ENCODE measurements around the gene PADI6.
A peak's percentile ranks its signal among the peaks of the same experiment; 100 is the strongest.

The PADI6 gene

DNA sequence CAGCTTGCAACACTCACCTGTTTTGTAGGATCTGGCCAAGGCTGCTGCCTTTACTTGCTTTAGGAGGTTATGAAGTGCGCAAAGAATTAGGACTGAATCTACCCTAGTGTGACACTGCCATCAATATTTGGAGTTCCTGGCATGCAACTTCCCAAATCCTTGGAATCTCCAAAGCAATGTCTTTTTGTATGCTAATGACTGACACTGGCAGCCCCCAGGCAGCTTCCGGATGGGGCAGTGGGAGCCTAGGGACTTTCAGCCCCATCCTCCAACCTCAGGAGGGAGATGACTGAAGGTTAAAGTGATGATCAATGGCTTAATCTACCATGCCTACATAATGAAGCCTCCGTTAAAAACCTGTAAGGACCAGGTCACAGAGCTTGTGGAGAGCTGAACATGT is 62.0 kb downstream of the PADI6 start:
- H3K4me3 ChIP-seq (ENCODE audit: low read depth, low read length): peak overlapping the region; percentile 8
- TF ChIP-seq, protein P1, sequence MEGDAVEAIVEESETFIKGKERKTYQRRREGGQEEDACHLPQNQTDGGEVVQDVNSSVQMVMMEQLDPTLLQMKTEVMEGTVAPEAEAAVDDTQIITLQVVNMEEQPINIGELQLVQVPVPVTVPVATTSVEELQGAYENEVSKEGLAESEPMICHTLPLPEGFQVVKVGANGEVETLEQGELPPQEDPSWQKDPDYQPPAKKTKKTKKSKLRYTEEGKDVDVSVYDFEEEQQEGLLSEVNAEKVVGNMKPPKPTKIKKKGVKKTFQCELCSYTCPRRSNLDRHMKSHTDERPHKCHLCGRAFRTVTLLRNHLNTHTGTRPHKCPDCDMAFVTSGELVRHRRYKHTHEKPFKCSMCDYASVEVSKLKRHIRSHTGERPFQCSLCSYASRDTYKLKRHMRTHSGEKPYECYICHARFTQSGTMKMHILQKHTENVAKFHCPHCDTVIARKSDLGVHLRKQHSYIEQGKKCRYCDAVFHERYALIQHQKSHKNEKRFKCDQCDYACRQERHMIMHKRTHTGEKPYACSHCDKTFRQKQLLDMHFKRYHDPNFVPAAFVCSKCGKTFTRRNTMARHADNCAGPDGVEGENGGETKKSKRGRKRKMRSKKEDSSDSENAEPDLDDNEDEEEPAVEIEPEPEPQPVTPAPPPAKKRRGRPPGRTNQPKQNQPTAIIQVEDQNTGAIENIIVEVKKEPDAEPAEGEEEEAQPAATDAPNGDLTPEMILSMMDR (IDR thresholded peaks at IDR 0.05; ENCODE audit: low read depth, low read length, missing control alignments): no peak
- DNase-seq (ENCODE audit: low read depth): no peak

DNA sequence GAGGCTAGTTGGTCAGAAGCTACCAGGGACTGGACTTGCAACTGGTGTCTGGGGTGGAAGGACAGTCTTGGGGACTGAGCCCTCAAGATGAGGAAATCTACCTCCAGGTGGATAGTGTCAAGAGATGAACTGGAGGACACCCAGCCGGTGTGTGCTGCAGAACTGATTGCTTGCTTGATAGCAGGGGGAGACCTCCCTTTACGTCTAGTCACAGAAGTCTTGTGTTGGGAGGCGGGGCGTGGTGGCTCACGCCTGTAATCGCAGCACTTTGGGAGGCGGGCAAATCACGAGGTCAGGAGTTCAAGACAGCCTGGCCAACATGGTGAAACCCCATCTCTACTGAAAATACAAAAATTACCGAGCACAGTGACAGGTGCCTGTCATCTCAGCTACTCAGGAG is 62.6 kb downstream of the PADI6 start:
- no peak overlapping the region; the same call in 1 of the 2 replicates for H3K4me3 ChIP-seq (ENCODE audit: low read depth, low read length)
- TF ChIP-seq, protein P1 (IDR thresholded peaks at IDR 0.05; ENCODE audit: low read depth, low read length, missing control alignments): no peak
- DNase-seq (ENCODE audit: low read depth): no peak

DNA sequence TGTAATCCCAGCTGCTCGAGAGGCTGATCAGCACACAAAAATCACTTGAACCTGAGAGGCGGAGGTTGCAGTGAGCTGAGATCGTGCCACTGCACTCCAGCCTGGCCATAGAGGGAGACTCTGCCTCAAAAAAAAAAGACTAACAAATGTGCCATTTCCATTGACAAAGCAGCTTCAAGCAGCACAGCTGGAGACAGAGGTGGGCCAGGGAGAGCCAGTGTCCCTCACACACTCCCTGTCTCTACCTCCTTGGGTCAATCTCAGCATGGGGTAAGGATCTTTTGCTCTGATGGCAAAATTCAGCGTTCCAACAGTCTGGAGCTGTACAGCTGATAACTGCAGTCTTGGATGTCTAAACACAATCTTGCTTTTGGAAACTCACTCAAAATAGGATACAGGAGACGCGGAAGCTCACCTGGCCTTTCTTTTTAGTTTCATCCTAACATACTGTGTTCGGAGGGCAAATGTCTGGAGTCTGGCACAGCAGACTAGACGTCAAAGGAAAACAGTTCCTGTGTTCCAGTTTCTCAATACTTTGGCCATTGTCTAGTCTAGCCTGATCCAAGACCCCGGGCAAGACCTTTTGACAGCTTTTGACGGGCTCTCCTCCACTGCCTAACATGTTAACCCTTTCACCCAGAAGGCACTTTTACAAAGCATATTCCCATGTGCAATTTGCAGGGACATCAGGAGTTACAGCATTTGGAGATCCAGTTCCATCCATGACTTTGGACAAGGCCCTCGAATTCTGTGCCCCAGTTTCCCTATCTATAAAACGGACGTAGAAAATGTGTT is 64.6 kb downstream of the PADI6 start:
- TF ChIP-seq, protein P1 (IDR thresholded peaks at IDR 0.05; ENCODE audit: low read depth, low read length, missing control alignments): no peak
- no peak for DNase-seq (ENCODE audit: low read depth)
- H3K4me3 ChIP-seq (ENCODE audit: low read depth, low read length): peak overlapping the region; percentile 81

DNA sequence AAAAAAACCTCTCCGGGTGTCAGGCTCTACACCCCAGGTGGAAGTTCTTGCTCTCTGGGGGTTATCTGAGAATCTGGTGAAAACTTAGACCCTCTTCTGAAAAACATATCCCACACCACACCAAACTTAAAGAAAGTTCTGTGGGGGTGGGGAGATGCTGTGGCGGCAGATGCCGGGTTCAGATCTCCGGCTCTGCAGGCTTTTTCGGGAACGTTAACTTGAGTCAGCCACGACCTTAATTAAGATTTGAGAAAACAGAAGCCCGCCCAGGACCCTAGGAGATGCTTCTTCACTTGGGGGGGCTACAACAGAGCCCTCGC is 65.2 kb downstream of the PADI6 start:
- TF ChIP-seq, protein P1 (IDR thresholded peaks at IDR 0.05; ENCODE audit: low read depth, low read length, missing control alignments): no peak
- peak overlapping the region; percentile 81 for H3K4me3 ChIP-seq (ENCODE audit: low read depth, low read length)
- DNase-seq (ENCODE audit: low read depth): no peak

DNA sequence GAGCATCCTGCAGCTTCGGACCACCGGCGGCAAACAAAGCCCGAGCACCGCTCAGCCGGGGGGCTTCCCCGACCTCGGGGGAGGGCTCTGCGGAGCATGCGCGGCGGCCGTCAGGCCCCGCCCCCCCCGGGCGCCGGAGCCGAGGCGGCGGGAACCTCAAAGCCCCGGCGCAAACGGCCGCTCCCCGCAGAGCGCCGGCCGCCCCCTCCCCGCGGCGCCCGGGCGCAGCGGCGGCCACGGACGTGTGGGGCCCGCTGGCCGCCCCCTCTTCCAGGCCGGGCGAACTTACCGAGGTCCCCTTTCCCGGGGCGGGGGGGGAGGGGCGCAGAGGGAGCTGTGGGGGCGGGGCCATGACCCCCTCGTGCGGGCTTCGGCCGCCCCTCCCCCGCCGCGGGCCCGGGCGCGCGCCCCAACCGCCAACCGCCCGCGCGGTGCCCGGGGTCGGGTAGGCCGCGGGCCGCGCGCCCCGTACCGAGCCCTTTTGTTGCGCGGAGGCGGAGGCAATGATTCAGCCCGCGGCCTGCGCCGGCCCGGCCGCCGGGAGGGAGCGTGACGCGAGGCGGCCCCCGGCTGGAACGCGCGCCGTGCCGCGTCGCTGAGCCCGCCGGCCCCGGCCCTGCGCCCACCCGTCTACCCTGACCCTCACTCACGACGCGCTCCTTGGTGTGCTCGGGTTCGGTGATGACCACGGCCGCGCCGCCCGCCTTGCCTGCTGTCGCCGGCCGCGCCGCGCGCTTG is 65.8 kb downstream of the PADI6 start:
- DNase-seq (ENCODE audit: low read depth): no peak
- H3K4me3 ChIP-seq (ENCODE audit: low read depth, low read length): peak overlapping the region; percentile 81
- TF ChIP-seq, protein P1 (IDR thresholded peaks at IDR 0.05; ENCODE audit: low read depth, low read length, missing control alignments): no peak

DNA sequence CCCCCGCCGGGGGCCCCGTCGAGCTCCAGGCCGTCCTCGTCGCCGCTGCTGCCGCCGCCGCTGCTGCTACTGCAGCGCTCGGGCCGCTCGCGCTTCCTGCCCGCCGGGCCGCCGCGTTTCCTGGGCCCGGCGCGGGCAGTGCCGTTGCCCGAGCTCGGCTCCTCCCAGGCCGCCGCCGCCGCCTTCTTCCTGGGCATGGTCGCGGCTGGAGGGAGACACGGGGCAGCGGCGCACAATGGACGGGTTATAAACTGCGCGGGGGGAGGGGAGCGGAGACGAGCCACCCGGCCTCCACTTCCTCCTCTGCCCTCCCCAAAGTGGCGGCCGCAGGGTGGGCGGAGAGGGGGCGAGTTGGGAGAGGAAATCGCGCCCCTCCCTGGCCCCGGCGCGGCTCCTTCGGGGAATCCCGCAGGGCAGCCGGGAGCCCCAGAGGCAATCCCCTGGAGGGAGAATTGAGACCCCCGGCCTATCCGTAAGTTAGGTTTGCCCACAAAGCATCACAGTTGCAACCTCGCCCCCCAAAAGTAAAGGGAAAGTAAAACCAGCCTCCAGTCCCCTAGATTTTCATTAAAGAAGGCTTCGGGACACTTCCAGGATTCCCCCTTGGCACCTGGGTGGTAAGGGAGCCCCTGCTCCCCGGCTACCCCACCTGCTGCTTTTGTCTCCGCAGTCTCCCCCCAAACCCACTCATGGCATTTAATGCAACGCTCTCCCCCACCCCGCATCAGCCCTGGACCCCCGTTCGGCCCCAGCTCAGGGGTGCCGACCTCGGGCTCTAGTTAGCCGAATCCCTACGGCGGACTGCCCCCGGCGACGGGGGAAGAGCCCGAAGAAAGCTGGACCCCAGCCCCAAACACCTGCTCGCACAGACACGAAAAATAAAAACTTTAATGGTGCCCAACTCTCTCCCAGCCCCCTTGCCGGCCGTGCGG is 66.6 kb downstream of the PADI6 start:
- TF ChIP-seq, protein P1 (IDR thresholded peaks at IDR 0.05; ENCODE audit: low read depth, low read length, missing control alignments): no peak
- H3K4me3 ChIP-seq (ENCODE audit: low read depth, low read length): peak overlapping the region; percentile 81
- no peak for DNase-seq (ENCODE audit: low read depth)

Data from GM12864 (cell line).